Mammary epithelial cell (primary cell): Measurements from ENCODE around the gene CD6.

Source experiments
- EZH2 ChIP-seq: IDR thresholded peaks from 2 replicates; pipeline ENCODE4 v1.6.1; 2012; ENCODE audit warnings: low read length, inconsistent platforms, borderline replicate concordance
- TF ChIP-seq, protein P1 (sequence below), 2 donors: IDR thresholded peaks in 1 of 2; conservative IDR thresholded peaks in 1 of 2; 2 replicates each; pipeline ENCODE4 v1.5.1; 2011 to 2012; ENCODE audit warnings: inconsistent platforms in 2 of 2, low read length in 2 of 2, mild to moderate bottlenecking in 2 of 2, control low read depth in 1 of 2, low read depth in 1 of 2; ENCODE audit not compliant: insufficient read depth in 1 of 2; ENCODE audit errors: extremely low read depth in 1 of 2

DNA sequence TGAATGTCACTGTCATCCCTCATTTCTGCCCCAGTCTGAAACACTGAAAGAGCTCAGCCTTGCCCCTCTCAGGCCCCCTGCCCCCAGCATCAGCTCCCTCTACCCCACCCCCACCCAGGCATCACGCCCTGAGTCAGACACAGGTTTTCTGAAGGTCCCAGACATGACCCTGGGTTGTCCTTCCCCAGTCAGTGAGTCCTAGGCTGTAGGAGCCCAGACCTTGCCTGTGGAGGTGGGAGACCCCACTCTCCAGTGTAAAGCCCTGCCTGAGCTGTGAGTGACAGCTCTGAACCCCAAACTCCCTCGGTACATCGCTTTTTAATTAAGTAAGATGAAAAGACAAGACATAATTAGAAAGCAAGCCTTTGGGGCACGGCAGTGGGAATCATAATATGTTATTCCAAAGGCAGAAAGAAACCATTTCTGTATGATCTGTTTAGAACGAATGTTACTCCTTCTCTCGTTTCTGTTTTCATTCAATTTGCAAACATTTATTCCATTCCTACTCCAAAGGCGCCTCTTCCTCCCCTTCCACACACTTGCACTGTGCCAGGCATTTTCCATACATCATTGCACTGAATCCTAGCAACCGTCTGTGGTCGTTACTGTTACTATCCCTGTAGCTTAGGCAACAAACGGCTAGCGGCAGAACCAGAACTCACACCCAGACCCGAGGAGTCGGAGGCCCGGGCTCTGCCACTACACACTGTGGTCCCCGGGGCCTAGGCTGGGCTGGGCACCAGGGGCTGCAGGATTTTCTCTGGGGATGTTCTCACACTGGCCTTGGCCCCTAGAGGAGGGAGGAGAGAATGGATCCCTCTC is 63.4 kb downstream of the CD6 start:
- no peak for TF ChIP-seq EZH2
- TF ChIP-seq, protein P1, sequence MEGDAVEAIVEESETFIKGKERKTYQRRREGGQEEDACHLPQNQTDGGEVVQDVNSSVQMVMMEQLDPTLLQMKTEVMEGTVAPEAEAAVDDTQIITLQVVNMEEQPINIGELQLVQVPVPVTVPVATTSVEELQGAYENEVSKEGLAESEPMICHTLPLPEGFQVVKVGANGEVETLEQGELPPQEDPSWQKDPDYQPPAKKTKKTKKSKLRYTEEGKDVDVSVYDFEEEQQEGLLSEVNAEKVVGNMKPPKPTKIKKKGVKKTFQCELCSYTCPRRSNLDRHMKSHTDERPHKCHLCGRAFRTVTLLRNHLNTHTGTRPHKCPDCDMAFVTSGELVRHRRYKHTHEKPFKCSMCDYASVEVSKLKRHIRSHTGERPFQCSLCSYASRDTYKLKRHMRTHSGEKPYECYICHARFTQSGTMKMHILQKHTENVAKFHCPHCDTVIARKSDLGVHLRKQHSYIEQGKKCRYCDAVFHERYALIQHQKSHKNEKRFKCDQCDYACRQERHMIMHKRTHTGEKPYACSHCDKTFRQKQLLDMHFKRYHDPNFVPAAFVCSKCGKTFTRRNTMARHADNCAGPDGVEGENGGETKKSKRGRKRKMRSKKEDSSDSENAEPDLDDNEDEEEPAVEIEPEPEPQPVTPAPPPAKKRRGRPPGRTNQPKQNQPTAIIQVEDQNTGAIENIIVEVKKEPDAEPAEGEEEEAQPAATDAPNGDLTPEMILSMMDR (conservative IDR thresholded peaks at IDR 0.05 in 1 of 2, IDR thresholded peaks at IDR 0.05 in 1 of 2; ENCODE audit: extremely low read depth in 1 of 2, insufficient read depth in 1 of 2, low read depth in 1 of 2, low read length in 2 of 2), result no peak
